GM21390 (cell line): ENCODE results near the gene PRAC2.

Experiments used
- ATAC-seq: cut with Tn5 transposase; IDR thresholded peaks from one replicate; pipeline ENCODE4 v1.9.1; 2021; ENCODE audit not compliant: unreplicated experiment

The PRAC2 gene

GRCh38 chr17:48753794-48754499 lies 31.0 kb downstream of the PRAC2 start:
- ATAC-seq, result no peak

GRCh38 chr17:48754500-48755261 lies 31.7 kb downstream of the PRAC2 start:
- no peak for ATAC-seq

GRCh38 chr17:48755356-48755755 lies 32.4 kb downstream of the PRAC2 start:
- ATAC-seq, result no peak

- no peak for ATAC-seq
Measured at GRCh38 chr17:48756830-48757251, 33.9 kb downstream of the PRAC2 start.

GRCh38 chr17:48757524-48757961 lies 34.6 kb downstream of the PRAC2 start:
- ATAC-seq, result no peak

- ATAC-seq, result no peak
Measured at GRCh38 chr17:48759288-48759687, 36.3 kb downstream of the PRAC2 start.

GRCh38 chr17:48760411-48760810 lies 37.4 kb downstream of the PRAC2 start:
- ATAC-seq, result no peak

- ATAC-seq, result no peak
Measured at GRCh38 chr17:48761114-48761513, 38.1 kb downstream of the PRAC2 start.

GRCh38 chr17:48767263-48767774 lies 44.3 kb downstream of the PRAC2 start:
- ATAC-seq, result no peak

- ATAC-seq, result no peak
Measured at GRCh38 chr17:48769009-48769675, 46.2 kb downstream of the PRAC2 start.

- ATAC-seq, result no peak
Measured at GRCh38 chr17:48770954-48771353, 48.0 kb downstream of the PRAC2 start.

- ATAC-seq, result no peak
Measured at GRCh38 chr17:48773245-48773644, 50.3 kb downstream of the PRAC2 start.
